HPDE6-E6E7 (cell line): Measurements from ENCODE around the gene STX4.
"Not testable (repeated sequence)": the region's sequence is repeated elsewhere in the genome, so short reads cannot be mapped to it uniquely, and the experiment has no call there.

Source experiments
- DNase-seq: peaks from one replicate; pipeline ENCODE4 v3.0.0; 2011; ENCODE audit warnings: missing footprints; ENCODE audit errors: extremely low spot score

STX4 gene

GRCh38 chr16:30998852-30999761 is 34.3 kb upstream of the STX4 start:
- DNase-seq = no peak

GRCh38 chr16:31000671-31001382 is 32.5 kb upstream of the STX4 start:
- no peak for DNase-seq

GRCh38 chr16:31001507-31002249 is 31.7 kb upstream of the STX4 start:
- DNase-seq = no peak

GRCh38 chr16:31002250-31002700 is 31.1 kb upstream of the STX4 start:
- peak; percentile 31 for DNase-seq

- DNase-seq = no peak
Observed at GRCh38 chr16:31002862-31003341, 30.5 kb upstream of the STX4 start.

GRCh38 chr16:31003744-31004143 is 29.6 kb upstream of the STX4 start:
- DNase-seq = no peak

- no peak for DNase-seq
Observed at GRCh38 chr16:31004658-31005057, 28.7 kb upstream of the STX4 start.

- no peak for DNase-seq
Observed at GRCh38 chr16:31005350-31006085, 27.8 kb upstream of the STX4 start.

GRCh38 chr16:31006086-31006385 is 27.3 kb upstream of the STX4 start:
- DNase-seq = no peak

- DNase-seq = no peak
Observed at GRCh38 chr16:31006589-31006988, 26.8 kb upstream of the STX4 start.

GRCh38 chr16:31007684-31008083 is 25.7 kb upstream of the STX4 start:
- DNase-seq = no peak

GRCh38 chr16:31008149-31008548 is 25.2 kb upstream of the STX4 start:
- DNase-seq = peak; percentile 49

GRCh38 chr16:31008551-31008950 is 24.8 kb upstream of the STX4 start:
- no peak for DNase-seq

- DNase-seq = no peak
Observed at GRCh38 chr16:31009120-31009519, 24.2 kb upstream of the STX4 start.

- no peak for DNase-seq
Observed at GRCh38 chr16:31009894-31010584, 23.3 kb upstream of the STX4 start.

GRCh38 chr16:31010585-31011325 is 22.6 kb upstream of the STX4 start, which contains the start of gene STX1B:
TSS of gene STX1B (minus strand) at chr16:31010638. CDS start at chr16:31010396, 242 bp downstream.
- no peak for DNase-seq

- not testable (repeated sequence) for DNase-seq
Observed at GRCh38 chr16:31011815-31012214, 21.5 kb upstream of the STX4 start.

- not testable (repeated sequence) for DNase-seq
Observed at GRCh38 chr16:31013292-31013691, 20.1 kb upstream of the STX4 start.

- no peak for DNase-seq
Observed at GRCh38 chr16:31016018-31016417, 17.3 kb upstream of the STX4 start.

- DNase-seq = not testable (repeated sequence)
Observed at GRCh38 chr16:31017756-31018155, 15.6 kb upstream of the STX4 start.
